ENCODE results near the gene EXOC3. TPM values are rescaled to one million over a fixed set of nuclear protein-coding genes. Genes with fewer than 3 reads are reported as not detected.

Gene EXOC3
- total and polyA plus RNA-seq, 2 of the 4 experiments (the other 2 are of a cell fraction) = 35.1 to 47.5 TPM

- Histone ChIP-seq H4K20me1 (ENCODE audit: insufficient read depth, low read length) (no peaks in the 10 kb centered on the region; the same call in 1 of the 2 replicates), H3K23ac (ENCODE audit: low read depth, low read length) (no peak overlapping the region), H2BK5ac (ENCODE audit: low read depth, low read length, poor library complexity, severe bottlenecking) (no peak overlapping the region), H2AK5ac (ENCODE audit: low read depth, low read length) (no peak overlapping the region), H2BK15ac (ENCODE audit: low read depth, low read length) (no peak overlapping the region), H3K27me3 (ENCODE audit: control insufficient read depth, insufficient read depth, low read length) (no peaks in the 10 kb centered on the region), H3K9me3 (ENCODE audit: control insufficient read depth, insufficient read depth, low read length) (no peaks in the 10 kb centered on the region), H4K5ac (ENCODE audit: low read depth, low read length) (no peak overlapping the region), H3K18ac (ENCODE audit: low read depth, low read length) (no peak overlapping the region), H2BK20ac (ENCODE audit: low read depth, low read length) (no peak overlapping the region), H4K91ac (ENCODE audit: insufficient read depth, low read depth, low read length) (no peak overlapping the region), H3K9ac (ENCODE audit: low read depth, low read length) (no peak overlapping the region), H2BK120ac (ENCODE audit: low read depth, low read length) (no peak overlapping the region), H2AK9ac (replicated peaks; ENCODE audit: low read depth, low read length, poor library complexity) (no peak overlapping the region), H3K4me2 (ENCODE audit: low read depth, low read length) (no peak overlapping the region), H3K4me3 (ENCODE audit: insufficient read depth, low read depth, low read length) (no peak overlapping the region), H3K79me1 (ENCODE audit: low read depth in 1 of 2, low read length in 2 of 2) (peaks cover 11 to 66% of the 10 kb centered on the region in 2 experiments), H2AFZ (replicated peaks; ENCODE audit: low read length, poor library complexity) (no peak overlapping the region), H3K4me1 (ENCODE audit: control insufficient read depth, insufficient read depth, low read length) (peaks cover 12% of the 10 kb centered on the region), H4K8ac (ENCODE audit: low read depth in 2 of 2, low read length in 2 of 2) (no peak overlapping the region), H3K56ac (ENCODE audit: extremely low read depth, insufficient read depth, low read length) (no peak overlapping the region), H3K27ac (ENCODE audit: insufficient read depth, low read length) (no peak overlapping the region), H3K9me1 (ENCODE audit: insufficient read depth, low read length) (peaks cover 7% of the 10 kb centered on the region), H3K4ac (ENCODE audit: low read depth, low read length) (no peak overlapping the region), H3K14ac (replicated peaks; ENCODE audit: low read depth, low read length) (no peak overlapping the region), H3K36me3 (ENCODE audit: control insufficient read depth, insufficient read depth, low read length) (peaks cover 51% of the 10 kb centered on the region)
- TF ChIP-seq MXI1 (IDR thresholded peaks at IDR 0.05; ENCODE audit: borderline replicate concordance, low read depth, low read length) = no peak
- TF ChIP-seq CTCF (conservative IDR thresholded peaks at IDR 0.05; ENCODE audit: low read depth, low read length) = no peak
- TF ChIP-seq RCOR1 (IDR thresholded peaks at IDR 0.05; ENCODE audit: insufficient replicate concordance, low read length) = no peak
- TF ChIP-seq ELK1 (IDR thresholded peaks at IDR 0.05; ENCODE audit: borderline replicate concordance, low read depth, low read length) = no peak
- no peak for TF ChIP-seq SMC3 (IDR thresholded peaks at IDR 0.05; ENCODE audit: low read depth, low read length)
- no peak for TF ChIP-seq POLR2A (IDR thresholded peaks at IDR 0.05; ENCODE audit: low read depth, low read length)
- no peak for TF ChIP-seq MAZ (IDR thresholded peaks at IDR 0.05; ENCODE audit: borderline replicate concordance, low read depth, low read length)
- no peak for TF ChIP-seq CEBPB (IDR thresholded peaks at IDR 0.05; ENCODE audit: low read depth, low read length)
- TF ChIP-seq CHD1 (IDR thresholded peaks at IDR 0.05; ENCODE audit: low read depth, low read length) = no peak
- no peak for TF ChIP-seq MAFK (IDR thresholded peaks at IDR 0.05; ENCODE audit: low read depth, low read length)
- TF ChIP-seq BHLHE40 (IDR thresholded peaks at IDR 0.05; ENCODE audit: low read depth, low read length) = no peak
- TF ChIP-seq RAD21 (IDR thresholded peaks at IDR 0.05; ENCODE audit: low read length) = no peak
- TF ChIP-seq FOS (IDR thresholded peaks at IDR 0.05; ENCODE audit: low read depth, low read length) = no peak
- TF ChIP-seq USF2 (IDR thresholded peaks at IDR 0.05; ENCODE audit: low read depth, low read length) = no peak
- no peak for TF ChIP-seq RFX5 (IDR thresholded peaks at IDR 0.05; ENCODE audit: low read depth, low read length)
- TF ChIP-seq NFE2L2 (IDR thresholded peaks at IDR 0.05; ENCODE audit: low read depth, low read length) = no peak
- ATAC-seq (ENCODE audit: low read depth) = no peak
- POLR2A ChIA-PET (ENCODE audit: unreplicated experiment) = no interaction called here
- CTCF ChIA-PET = no interaction called here
- DNase-seq = no peak
- in situ Hi-C loops (cut with MboI; ENCODE audit: low sequenced_read_pairs) (no loop called here), intact Hi-C loops (cut with micrococcal nuclease) (no loop called here), dilution Hi-C loops (cut with HindIII; ENCODE audit: low sequenced_read_pairs, unreplicated experiment) (no loop called here)
- 99% methylated on average over 10 of the region's 13 CpGs; no CpG with 5 or more reads in 1 of the 2 experiments for WGBS, 2 experiments (ENCODE audit: extremely low coverage in 2 of 2, insufficient read length in 1 of 2)
- no TSS peak for BruUV-seq (replicated peaks)
Measured at GRCh38 chr5:421901-422300, 21.1 kb upstream of the EXOC3 start.
